Neural progenitor cell (in vitro differentiated cells): ENCODE measurements around the gene MIOX. TPM values are rescaled to one million over a fixed set of nuclear protein-coding genes. Genes with fewer than 3 reads are reported as not detected.

Experiments
- DNase-seq: peaks from one replicate; pipeline ENCODE4 v3.0.0-alpha.2; 2016; ENCODE audit warnings: low spot score
- H2AFZ ChIP-seq: fragments of 200-600 bp; sonication (generic); replicated peaks from 2 replicates; pipeline ENCODE4 v1.6.1; 2016; ENCODE audit warnings: antibody characterized with exemption
- H3F3A ChIP-seq: fragments of 200-600 bp; sonication (generic); 2 replicates; pipeline ENCODE4 v1.6.1; 2016; ENCODE audit warnings: antibody characterized with exemption, low read depth
- H3K27ac ChIP-seq: fragments of 200-600 bp; sonication (generic); 2 replicates; pipeline ENCODE4 v1.5.1; 2016; ENCODE audit warnings: mild to moderate bottlenecking
- H3K27me3 ChIP-seq: fragments of 200-600 bp; sonication (generic); 2 replicates; pipeline ENCODE4 v1.6.1; 2016; ENCODE audit warnings: mild to moderate bottlenecking, moderate library complexity
- H3K36me3 ChIP-seq: fragments of 200-600 bp; sonication (generic); 2 replicates; pipeline ENCODE4 v1.5.1; 2016
- H3K4me1 ChIP-seq: fragments of 200-600 bp; sonication (generic); 2 replicates; pipeline ENCODE4 v1.6.1; 2016; ENCODE audit warnings: mixed run types
- H3K4me2 ChIP-seq: fragments of 200-600 bp; sonication (generic); 2 replicates; pipeline ENCODE4 v1.6.1; 2016
- H3K4me3 ChIP-seq: fragments of 200-600 bp; sonication (generic); 2 replicates; pipeline ENCODE4 v1.5.1; 2016
- H3K79me2 ChIP-seq: fragments of 200-600 bp; sonication (generic); 2 replicates; pipeline ENCODE4 v1.6.1; 2016; ENCODE audit warnings: low read depth
- H3K9ac ChIP-seq: fragments of 200-600 bp; sonication (generic); 2 replicates; pipeline ENCODE4 v1.6.1; 2016
- H3K9me3 ChIP-seq: fragments of 200-600 bp; sonication (generic); 2 replicates; pipeline ENCODE4 v1.5.1; 2016; ENCODE audit warnings: low read depth
- H4K20me1 ChIP-seq: fragments of 200-600 bp; sonication (generic); 2 replicates; pipeline ENCODE4 v1.6.1; 2016; ENCODE audit warnings: low read depth
- H3K27ac Mint-ChIP-seq: 3 replicates; pipeline ENCODE4 v1.8.0; 2021; ENCODE audit warnings: mixed read lengths
- H3K27me3 Mint-ChIP-seq: 2 replicates; pipeline ENCODE4 v1.8.0; 2022; ENCODE audit warnings: low read depth, mild to moderate bottlenecking, inconsistent platforms, moderate library complexity, mixed read lengths; ENCODE audit not compliant: insufficient read depth
- H3K36me3 Mint-ChIP-seq: 3 replicates; pipeline ENCODE4 v1.8.0; 2021; ENCODE audit warnings: mixed read lengths
- H3K4me1 Mint-ChIP-seq: 3 replicates; pipeline ENCODE4 v1.8.0; 2021; ENCODE audit warnings: mixed read lengths
- H3K4me3 Mint-ChIP-seq: 3 replicates; pipeline ENCODE4 v1.8.0; 2021; ENCODE audit warnings: mild to moderate bottlenecking, moderate library complexity, mixed read lengths
- H3K9me3 Mint-ChIP-seq: 3 replicates; pipeline ENCODE4 v1.8.0; 2020; ENCODE audit warnings: mixed read lengths
- CTCF ChIP-seq: fragments of 200-600 bp; sonication (generic); IDR thresholded peaks from 2 replicates; pipeline ENCODE4 v1.5.1; 2017; ENCODE audit warnings: antibody characterized with exemption, mild to moderate bottlenecking
- EZH2 ChIP-seq: fragments of 200-600 bp; sonication (generic); IDR thresholded peaks from 2 replicates; pipeline ENCODE4 v1.6.1; 2017; ENCODE audit warnings: antibody characterized with exemption, mild to moderate bottlenecking, moderate library complexity
- EZH2phosphoT487 ChIP-seq: fragments of 200-600 bp; sonication (generic); IDR thresholded peaks from 2 replicates; pipeline ENCODE4 v1.6.1; 2017; ENCODE audit warnings: antibody characterized with exemption
- total RNA-seq: library from RNA; depleted of rRNA; stranded (reverse); fragments of >200 nt; gene quantifications from 2 replicates; pipeline ENCODE4 v1.2.3, GENCODE V29; 2015; ENCODE audit warnings: low replicate concordance

Gene MIOX
- total RNA-seq, 1 donor from 2014 or later = not detected

GRCh38 chr22:50535113-50535512 lies 48.5 kb downstream of the MIOX start:
- H3K27me3 Mint-ChIP-seq = peaks cover 33% of the 10 kb centered on the region

GRCh38 chr22:50536226-50536625 lies 49.6 kb downstream of the MIOX start:
- Histone ChIP-seq H4K20me1 (peaks cover under 1% of the 10 kb centered on the region), H3K9me3 (no peaks in the 10 kb centered on the region), H3K4me3 (no peak overlapping the region), H3K27me3 (peaks cover 31% of the 10 kb centered on the region), H3K79me2 (no peaks in the 10 kb centered on the region), H3K9ac (no peak overlapping the region), H2AFZ (no peak overlapping the region), H3K4me1 (peaks cover 7% of the 10 kb centered on the region), H3K4me2 (no peak overlapping the region), H3K27ac (no peak overlapping the region), H3F3A (peaks cover 17% of the 10 kb centered on the region), H3K36me3 (no peaks in the 10 kb centered on the region)
- TF ChIP-seq EZH2phosphoT487 (no peak), CTCF (no peak), EZH2 (no peak)
- no peak overlapping the region for H3K27ac Mint-ChIP-seq
- H3K9me3 Mint-ChIP-seq = peaks cover 2% of the 10 kb centered on the region
- peaks cover 27% of the 10 kb centered on the region for H3K4me1 Mint-ChIP-seq
- peaks cover 24% of the 10 kb centered on the region for H3K27me3 Mint-ChIP-seq
- H3K4me3 Mint-ChIP-seq = no peak overlapping the region
- no peak for DNase-seq
- H3K36me3 Mint-ChIP-seq = no peaks in the 10 kb centered on the region

More at GRCh38 chr22:50535113-50535512, 48.5 kb downstream of the MIOX start:
- no peak for DNase-seq
- H3K27me3 ChIP-seq = peaks cover 42% of the 10 kb centered on the region
- H2AFZ ChIP-seq = no peak overlapping the region
- H3K9ac ChIP-seq = no peak overlapping the region
- Mint-ChIP-seq H3K4me3 (no peak overlapping the region), H3K9me3 (peaks cover 2% of the 10 kb centered on the region), H3K36me3 (no peaks in the 10 kb centered on the region), H3K4me1 (peaks cover 27% of the 10 kb centered on the region), H3K27ac (no peak overlapping the region)
- H3K27ac ChIP-seq = no peak overlapping the region
- H4K20me1 ChIP-seq = peaks cover 11% of the 10 kb centered on the region
- H3K4me1 ChIP-seq = peaks cover 17% of the 10 kb centered on the region
- no peak overlapping the region for H3K4me3 ChIP-seq
- H3K36me3 ChIP-seq = no peaks in the 10 kb centered on the region
- H3F3A ChIP-seq = peaks cover 21% of the 10 kb centered on the region
- TF ChIP-seq EZH2phosphoT487 (no peak), EZH2 (no peak), CTCF (no peak)
- no peaks in the 10 kb centered on the region for H3K79me2 ChIP-seq
- no peak overlapping the region for H3K4me2 ChIP-seq
- no peaks in the 10 kb centered on the region for H3K9me3 ChIP-seq

GRCh38 chr22:50537765-50538164 lies 51.1 kb downstream of the MIOX start:
- H3F3A ChIP-seq = peaks cover 16% of the 10 kb centered on the region
- DNase-seq = no peak

More at GRCh38 chr22:50537765-50538164, 51.1 kb downstream of the MIOX start:
- no peaks in the 10 kb centered on the region for H3K9me3 ChIP-seq
- H3K4me2 ChIP-seq = no peak overlapping the region
- no peaks in the 10 kb centered on the region for H3K4me1 ChIP-seq
- H3K4me1 Mint-ChIP-seq = peaks cover 24% of the 10 kb centered on the region
- peaks cover 2% of the 10 kb centered on the region for H3K9me3 Mint-ChIP-seq
- no peak overlapping the region for H3K27ac ChIP-seq
- peaks cover 18% of the 10 kb centered on the region for H3K27me3 ChIP-seq
- no peak overlapping the region for H2AFZ ChIP-seq
- H3K79me2 ChIP-seq = no peaks in the 10 kb centered on the region
- H3K36me3 Mint-ChIP-seq = no peaks in the 10 kb centered on the region
- TF ChIP-seq EZH2 (no peak), CTCF (no peak), EZH2phosphoT487 (no peak)
- H4K20me1 ChIP-seq = no peaks in the 10 kb centered on the region
- no peak overlapping the region for H3K27ac Mint-ChIP-seq
- H3K36me3 ChIP-seq = no peaks in the 10 kb centered on the region
- H3K4me3 ChIP-seq = no peak overlapping the region
- peaks cover 21% of the 10 kb centered on the region for H3K27me3 Mint-ChIP-seq
- H3K9ac ChIP-seq = no peak overlapping the region
- H3K4me3 Mint-ChIP-seq = no peak overlapping the region

Other genes with a start within 250 kb of the MIOX start
- gene TUBGCP6, start 241.8 kb upstream of the MIOX start, total RNA-seq = 16.9 and 44.6 TPM in 2 replicates
- 5.4 and 27.6 TPM in 2 replicates for gene HDAC10, start 235.6 kb upstream of the MIOX start, total RNA-seq
- 18.7 and 28.4 TPM in 2 replicates for gene MAPK12, start 225.2 kb upstream of the MIOX start, total RNA-seq
- gene MAPK11, start 216.5 kb upstream of the MIOX start, total RNA-seq = 0.37 TPM in 1 of 2 replicates, not detected in the other
- gene PLXNB2, start 179.2 kb upstream of the MIOX start, total RNA-seq = 32.4 and 94.1 TPM in 2 replicates
- gene DENND6B, start 159.8 kb upstream of the MIOX start, total RNA-seq = 1.0 and 7.8 TPM in 2 replicates
- 32.6 and 65.5 TPM in 2 replicates for gene PPP6R2, start 143.5 kb upstream of the MIOX start, total RNA-seq
- gene SBF1, start 11.8 kb upstream of the MIOX start, total RNA-seq = 25.8 and 65.8 TPM in 2 replicates
- gene ADM2, start 5.3 kb upstream of the MIOX start, total RNA-seq = 0.13 and 2.6 TPM in 2 replicates
- 7.1 and 38.2 TPM in 2 replicates for gene LMF2, start 20.8 kb downstream of the MIOX start, total RNA-seq
- gene NCAPH2, start 21.4 kb downstream of the MIOX start, total RNA-seq = 41.2 and 64.4 TPM in 2 replicates
- gene SCO2, start 38.7 kb downstream of the MIOX start, total RNA-seq = 1.1 TPM in 1 of 2 replicates, not detected in the other
- 0.81 TPM in 1 of 2 replicates, not detected in the other for gene TYMP, start 43.2 kb downstream of the MIOX start, total RNA-seq
- gene KLHDC7B, start 59.0 kb downstream of the MIOX start, total RNA-seq = not detected in 2 replicates
- gene SYCE3, start 76.1 kb downstream of the MIOX start, total RNA-seq = 2.8 TPM in 1 of 2 replicates, not detected in the other
- 33.9 and 49.6 TPM in 2 replicates for gene CPT1B, start 91.6 kb downstream of the MIOX start, total RNA-seq
- gene CHKB, start 96.0 kb downstream of the MIOX start, total RNA-seq = 67.4 and 93.9 TPM in 2 replicates
- gene MAPK8IP2, start 113.9 kb downstream of the MIOX start, total RNA-seq = 0.74 TPM in 1 of 2 replicates, not detected in the other
- gene ARSA, start 141.3 kb downstream of the MIOX start, total RNA-seq = 4.2 and 18.4 TPM in 2 replicates
- gene SHANK3, start 186.0 kb downstream of the MIOX start, total RNA-seq = 0.65 and 3.6 TPM in 2 replicates